WERI-Rb-1 (cell line): ENCODE results near the gene ZNF579.

Experiments
- DNase-seq: peaks from one replicate; pipeline ENCODE4 v3.0.0-alpha.2; 2020
- H3K27ac ChIP-seq: fragments of 250-450 bp; sonication (Bioruptor Pico); 2 replicates; pipeline ENCODE4 v1.5.1; 2020; ENCODE audit warnings: mild to moderate bottlenecking, moderate library complexity
- H3K27me3 ChIP-seq: fragments of 250-450 bp; sonication (Bioruptor Pico); 2 replicates; pipeline ENCODE4 v1.5.1; 2021; ENCODE audit warnings: mild to moderate bottlenecking, low read depth, moderate library complexity; ENCODE audit not compliant: insufficient read depth, severe bottlenecking
- H3K36me3 ChIP-seq: fragments of 250-450 bp; sonication (Bioruptor Pico); 2 replicates; pipeline ENCODE4 v1.5.1; 2020; ENCODE audit warnings: mild to moderate bottlenecking, moderate library complexity
- H3K4me3 ChIP-seq: 2 replicates; pipeline ENCODE4 v1.5.1; 2011; ENCODE audit warnings: low read depth, mild to moderate bottlenecking, control low read depth, low read length
- H3K9me3 ChIP-seq: fragments of 250-450 bp; sonication (Bioruptor Pico); 2 replicates; pipeline ENCODE4 v1.5.1; 2021; ENCODE audit warnings: mild to moderate bottlenecking, moderate library complexity; ENCODE audit not compliant: severe bottlenecking
- CTCF ChIP-seq: IDR thresholded peaks from 2 replicates; pipeline ENCODE4 v1.5.1; 2011; ENCODE audit warnings: low read depth, mild to moderate bottlenecking, control low read depth, inconsistent platforms, low read length

The ZNF579 gene

GRCh38 chr19:55580628-55581144, at the start of gene ZNF579:
ZNF579 (minus strand) TSS chr19:55580848; CDS start chr19:55579639, 1,209 bp downstream.
- Histone ChIP-seq H3K27ac (peak within 1 kb of the TSS; percentile 90), H3K27me3 (no peaks in the 10 kb centered on the region), H3K36me3 (peaks cover 18% of the 10 kb centered on the region), H3K9me3 (no peaks in the 10 kb centered on the region), H3K4me3 (peak within 1 kb of the TSS; percentile 95)
- DNase-seq, result peak; percentile 94
- no peak for TF ChIP-seq CTCF

GRCh38 chr19:55626350-55626749, 45.7 kb upstream of the ZNF579 start:
- TF ChIP-seq CTCF, result no peak
- DNase-seq, result no peak
- Histone ChIP-seq H3K36me3 (peaks cover 3% of the 10 kb centered on the region), H3K9me3 (peaks cover 3% of the 10 kb centered on the region), H3K4me3 (no peak overlapping the region), H3K27me3 (no peaks in the 10 kb centered on the region), H3K27ac (no peak overlapping the region)

- no peak for DNase-seq
Observed at GRCh38 chr19:55625004-55625326, 44.3 kb upstream of the ZNF579 start.

GRCh38 chr19:55624109-55625003, 43.7 kb upstream of the ZNF579 start, which contains the start of gene ZNF784:
ZNF784 (minus strand) TSS chr19:55624566; CDS start chr19:55624561, 5 bp downstream.
- peak; percentile 90 for DNase-seq
- peaks cover 3% of the 10 kb centered on the region for H3K9me3 ChIP-seq
- peaks cover 10% of the 10 kb centered on the region for H3K36me3 ChIP-seq
- peak within 1 kb of the TSS; percentile 58 for H3K4me3 ChIP-seq
- no peaks in the 10 kb centered on the region for H3K27me3 ChIP-seq
- no peak for TF ChIP-seq CTCF
- H3K27ac ChIP-seq, result peak within 1 kb of the TSS; percentile 91

More at GRCh38 chr19:55625004-55625326, 44.3 kb upstream of the ZNF579 start:
- peaks cover 10% of the 10 kb centered on the region for H3K36me3 ChIP-seq
- H3K9me3 ChIP-seq, result peaks cover 3% of the 10 kb centered on the region
- peak overlapping the region; percentile 58 for H3K4me3 ChIP-seq
- TF ChIP-seq CTCF, result no peak
- peak overlapping the region; percentile 91 for H3K27ac ChIP-seq
- H3K27me3 ChIP-seq, result no peaks in the 10 kb centered on the region

- peaks cover 3% of the 10 kb centered on the region for H3K9me3 ChIP-seq
- H3K27ac ChIP-seq, result peak overlapping the region; percentile 36; the same call in 1 of the 2 replicates
- peaks cover 10% of the 10 kb centered on the region for H3K36me3 ChIP-seq
- TF ChIP-seq CTCF, result no peak
- H3K4me3 ChIP-seq, result peak overlapping the region; percentile 2; the same call in 1 of the 2 replicates
- DNase-seq, result no peak
- H3K27me3 ChIP-seq, result no peaks in the 10 kb centered on the region
Observed at GRCh38 chr19:55623561-55623960, 42.9 kb upstream of the ZNF579 start.
